Measurements from ENCODE around the gene HSPA1A. TPM values are rescaled to one million over a fixed set of nuclear protein-coding genes. Genes with fewer than 3 reads are reported as not detected.

The HSPA1A gene
- polyA plus RNA-seq, 1 experiment = 46.6 TPM

DNA sequence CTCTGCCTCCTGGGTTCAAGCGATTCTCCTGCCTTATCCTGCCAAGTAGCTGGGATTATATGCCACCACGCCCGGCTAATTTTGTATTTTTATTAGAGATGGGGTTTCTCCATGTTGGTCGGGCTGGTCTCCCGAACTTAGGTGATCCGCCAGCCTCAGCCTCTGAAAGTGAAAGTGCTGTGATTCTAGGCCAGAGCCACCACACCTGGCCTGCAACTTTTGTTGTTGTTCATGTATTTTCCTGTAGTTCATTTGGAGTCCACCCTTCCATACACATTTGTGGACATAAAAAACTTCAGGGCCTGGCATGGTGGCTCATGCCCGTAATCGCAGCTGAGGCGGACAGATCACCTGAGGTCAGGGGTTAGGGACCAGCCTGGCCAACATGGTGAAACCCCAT is 26.7 kb downstream of the HSPA1A start:
- no peak for DNase-seq (ENCODE audit: low read depth, low spot score)
- POLR2A ChIA-PET = no interaction called here
- TF ChIP-seq, protein P1, sequence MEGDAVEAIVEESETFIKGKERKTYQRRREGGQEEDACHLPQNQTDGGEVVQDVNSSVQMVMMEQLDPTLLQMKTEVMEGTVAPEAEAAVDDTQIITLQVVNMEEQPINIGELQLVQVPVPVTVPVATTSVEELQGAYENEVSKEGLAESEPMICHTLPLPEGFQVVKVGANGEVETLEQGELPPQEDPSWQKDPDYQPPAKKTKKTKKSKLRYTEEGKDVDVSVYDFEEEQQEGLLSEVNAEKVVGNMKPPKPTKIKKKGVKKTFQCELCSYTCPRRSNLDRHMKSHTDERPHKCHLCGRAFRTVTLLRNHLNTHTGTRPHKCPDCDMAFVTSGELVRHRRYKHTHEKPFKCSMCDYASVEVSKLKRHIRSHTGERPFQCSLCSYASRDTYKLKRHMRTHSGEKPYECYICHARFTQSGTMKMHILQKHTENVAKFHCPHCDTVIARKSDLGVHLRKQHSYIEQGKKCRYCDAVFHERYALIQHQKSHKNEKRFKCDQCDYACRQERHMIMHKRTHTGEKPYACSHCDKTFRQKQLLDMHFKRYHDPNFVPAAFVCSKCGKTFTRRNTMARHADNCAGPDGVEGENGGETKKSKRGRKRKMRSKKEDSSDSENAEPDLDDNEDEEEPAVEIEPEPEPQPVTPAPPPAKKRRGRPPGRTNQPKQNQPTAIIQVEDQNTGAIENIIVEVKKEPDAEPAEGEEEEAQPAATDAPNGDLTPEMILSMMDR (IDR thresholded peaks at IDR 0.05; ENCODE audit: low read depth, low read length) = no peak

DNA sequence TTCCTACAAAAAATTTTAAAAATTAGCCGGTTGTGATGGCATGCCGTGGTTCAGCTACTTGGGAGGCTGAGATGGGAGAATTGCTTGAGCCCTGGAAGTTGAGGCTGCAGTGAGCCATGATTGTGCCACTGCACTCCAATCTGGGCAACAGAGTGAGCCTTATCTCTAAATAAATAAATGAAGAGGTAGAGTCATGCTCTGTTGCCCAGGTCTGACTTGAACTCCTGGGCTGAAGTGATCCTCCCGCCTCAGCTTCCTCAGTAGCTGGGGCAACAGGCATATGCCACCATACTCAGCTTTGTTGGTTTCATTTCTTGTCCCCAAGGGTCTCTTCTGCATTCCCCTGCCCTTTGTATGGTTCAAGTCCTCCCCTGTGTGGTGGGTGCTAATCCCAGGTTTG is 29.2 kb downstream of the HSPA1A start:
- no peak overlapping the region for H3K4me3 ChIP-seq (ENCODE audit: low read depth, low read length)
- H3K27ac ChIP-seq (ENCODE audit: low read depth, low read length) = no peak overlapping the region
- POLR2A ChIA-PET = interaction anchor here (0.7 to 1.2 kb wide), 4 partner anchors 9 to 17 kb away, joined by 3 read pairs; partner anchors contain the start of gene HSPA1B
- CTCF ChIA-PET = no interaction called here
- no peaks in the 10 kb centered on the region; the same call in 1 of the 2 replicates for H3K9me3 ChIP-seq (ENCODE audit: control insufficient read depth, insufficient read depth, low read length)
- TF ChIP-seq, protein P1 (IDR thresholded peaks at IDR 0.05; ENCODE audit: low read depth, low read length) = no peak
- DNase-seq (ENCODE audit: low read depth, low spot score) = no peak
- H3K27me3 ChIP-seq (ENCODE audit: control insufficient read depth, insufficient read depth, low read length) = no peaks in the 10 kb centered on the region

More for the DNA sequence above, 26.7 kb downstream of the HSPA1A start:
- H3K27ac ChIP-seq (ENCODE audit: low read depth, low read length) = no peak overlapping the region
- H3K9me3 ChIP-seq (ENCODE audit: control insufficient read depth, insufficient read depth, low read length) = no peaks in the 10 kb centered on the region; the same call in 1 of the 2 replicates
- CTCF ChIA-PET = no interaction called here
- no peak overlapping the region for H3K4me3 ChIP-seq (ENCODE audit: low read depth, low read length)
- no peaks in the 10 kb centered on the region for H3K27me3 ChIP-seq (ENCODE audit: control insufficient read depth, insufficient read depth, low read length)

DNA sequence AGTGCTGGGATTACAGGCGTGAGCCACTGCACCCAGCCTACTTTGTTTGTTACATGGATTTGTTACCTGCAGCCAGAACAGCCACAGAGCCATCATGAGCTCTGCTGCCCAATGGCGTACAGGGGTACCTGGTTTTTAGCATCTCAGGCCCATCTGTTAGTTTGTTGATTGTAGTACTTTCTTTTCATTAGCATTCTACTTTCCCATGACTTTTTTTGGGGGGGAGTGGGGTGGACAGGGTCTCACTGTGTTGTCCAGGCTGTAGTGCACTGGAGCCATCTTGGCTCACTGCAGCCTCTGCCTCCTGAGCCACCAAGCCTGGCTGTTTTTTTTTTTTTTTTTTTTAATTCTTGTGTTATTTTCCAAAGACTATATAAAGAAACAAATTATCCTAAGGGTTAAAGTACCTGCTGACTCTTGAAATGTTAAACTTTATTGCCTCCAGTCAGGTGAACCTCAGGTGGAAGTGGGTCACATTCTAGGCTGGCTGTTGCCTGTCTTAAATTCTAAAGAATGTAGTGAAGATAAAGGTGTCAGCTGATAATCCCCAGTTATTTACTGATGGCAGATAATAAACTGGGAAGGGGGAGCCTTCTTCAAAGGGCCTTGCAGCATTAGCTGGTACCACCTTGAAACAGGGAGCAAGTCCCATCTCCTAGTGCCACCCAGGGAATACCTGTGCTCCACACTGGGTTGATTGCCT is 32.1 kb downstream of the HSPA1A start:
- TF ChIP-seq, protein P1 (IDR thresholded peaks at IDR 0.05; ENCODE audit: low read depth, low read length) = no peak
- POLR2A ChIA-PET = interaction anchor here (0.7 kb wide), 1 partner anchor 16 kb away, joined by 4 read pairs; no protein-coding TSS in a partner anchor
- Histone ChIP-seq H3K9me3 (ENCODE audit: control insufficient read depth, insufficient read depth, low read length) (peaks cover 4% of the 10 kb centered on the region; the same call in 1 of the 2 replicates), H3K27ac (ENCODE audit: low read depth, low read length) (no peak overlapping the region), H3K27me3 (ENCODE audit: control insufficient read depth, insufficient read depth, low read length) (no peaks in the 10 kb centered on the region), H3K4me3 (ENCODE audit: low read depth, low read length) (no peak overlapping the region)
- DNase-seq (ENCODE audit: low read depth, low spot score) = no peak
- CTCF ChIA-PET = interaction anchor here (0.7 kb wide), 1 partner anchor 179 kb away, joined by 17 read pairs; no protein-coding TSS in a partner anchor

DNA sequence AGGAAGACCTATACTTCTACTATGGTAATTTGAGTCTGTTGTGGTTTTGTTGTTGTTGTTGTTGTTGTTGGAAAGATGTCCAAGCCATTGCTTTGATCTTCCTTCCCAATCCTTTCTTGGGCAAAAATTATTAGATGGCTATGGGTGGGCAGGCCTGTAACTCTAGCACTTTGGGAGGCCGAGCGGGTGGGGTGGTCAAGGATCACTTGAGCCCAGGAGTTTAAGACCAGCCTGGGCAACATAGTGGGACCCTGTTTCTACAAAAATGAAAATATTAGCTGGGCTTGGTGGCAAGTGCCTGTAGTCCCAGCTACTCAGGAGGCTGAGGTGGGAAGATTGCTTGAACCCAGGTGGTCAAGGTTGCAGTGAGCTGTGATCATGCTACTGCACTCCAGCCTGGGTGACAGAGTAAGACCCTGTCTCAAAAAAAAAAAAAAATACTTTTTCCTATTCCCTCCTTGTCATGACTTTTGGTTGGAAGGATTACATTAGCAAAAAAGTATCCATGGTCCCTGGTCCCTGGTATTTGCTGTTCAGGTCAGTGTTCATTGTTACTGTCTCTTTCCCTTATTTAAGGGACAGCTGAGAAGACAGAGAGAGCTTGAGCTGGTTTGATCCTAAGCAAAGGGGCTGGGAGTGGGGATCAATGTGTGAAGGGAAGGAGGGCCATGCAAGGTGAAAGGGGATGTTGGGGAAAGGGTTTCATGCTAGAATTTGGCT is 35.6 kb downstream of the HSPA1A start:
- ChIA-PET POLR2A (interaction anchor here (0.7 kb wide), 1 partner anchor 113 kb away, joined by 5 read pairs; no protein-coding TSS in a partner anchor), CTCF (interaction anchor here (1.2 kb wide), 1 partner anchor 60 kb away, joined by 3 read pairs; no protein-coding TSS in a partner anchor)
- no peak for DNase-seq (ENCODE audit: low read depth, low spot score)
- TF ChIP-seq, protein P1 (IDR thresholded peaks at IDR 0.05; ENCODE audit: low read depth, low read length) = no peak
- Histone ChIP-seq H3K27ac (ENCODE audit: low read depth, low read length) (no peak overlapping the region), H3K27me3 (ENCODE audit: control insufficient read depth, insufficient read depth, low read length) (no peaks in the 10 kb centered on the region), H3K9me3 (ENCODE audit: control insufficient read depth, insufficient read depth, low read length) (peaks cover 4% of the 10 kb centered on the region; the same call in 1 of the 2 replicates), H3K4me3 (ENCODE audit: low read depth, low read length) (no peak overlapping the region)

Data from AG04450 (cell line).